HepG2 (cell line): ENCODE measurements around the gene POLE4. TPM values are rescaled to one million over a fixed set of nuclear protein-coding genes. Genes with fewer than 3 reads are reported as not detected.

Experiments
- ATAC-seq: fragments of 200-7000 bp; cut with Tn5 transposase; 3 replicates; pipeline ENCODE4 v1.9.1; 2020; ENCODE audit warnings: mild to moderate bottlenecking, moderate library complexity
- BruUV-seq: library from RNA; stranded (reverse); fragments of 400-500 nt; replicated peaks from 2 replicates; lab custom pipeline; 2021; lab: Mats Ljungman, UMichigan
- CTCF ChIA-PET: fragments of 300-600 bp; formaldehyde crosslinking; extraction: SDS; loops from one replicate; lab custom pipeline; 2021; ENCODE audit warnings: low total read pairs, inconsistent platforms, low intra/inter-chr PET ratio; lab: Yijun Ruan, JAX
- POLR2A ChIA-PET: fragments of 350-600 bp; sonication (Branson Sonifier 250); formaldehyde crosslinking; loops from one replicate; lab custom pipeline; 2020; ENCODE audit warnings: antibody characterized with exemption, inconsistent platforms; lab: Yijun Ruan, JAX
- DNase-seq: peaks from one replicate; pipeline ENCODE4 v3.0.0-alpha.2; 2015; ENCODE audit warnings: low spot score
- FAIRE-seq: peaks from 3 replicates; lab custom pipeline; 2011; peaks lifted over from hg19 to GRCh38; lab: Jason Lieb, UNC
- H2AFZ ChIP-seq: one replicate; pipeline ENCODE4 v1.6.1; 2011; ENCODE audit warnings: low read length, inconsistent platforms
- H3K27ac ChIP-seq: fragments of 300-600 bp; 3 replicates; pipeline ENCODE4 v1.8.0; 2011; ENCODE audit warnings: mixed run types, mild to moderate bottlenecking, mixed read lengths, low read length, inconsistent platforms; ENCODE audit not compliant: insufficient read depth; ENCODE audit errors: extremely low read length
- H3K27me3 ChIP-seq, 2 experiments: fragments of 200-600 bp in 1 of 2; 2 replicates in 1 of 2; 3 replicates in 1 of 2; pipeline versions ENCODE4 v1.6.0 to v1.8.0; 2011; ENCODE audit warnings: low read length in 2 of 2, mild to moderate bottlenecking in 2 of 2, moderate library complexity in 2 of 2, inconsistent platforms in 1 of 2; ENCODE audit not compliant: insufficient read depth in 2 of 2, control insufficient read depth in 1 of 2
- H3K36me3 ChIP-seq, 2 experiments: fragments of 200-600 bp in 1 of 2; replicated peaks in 1 of 2; 2 replicates in 1 of 2; 3 replicates in 1 of 2; pipeline versions ENCODE4 v1.5.1 to v1.8.0; 2011; ENCODE audit warnings: low read length in 2 of 2, inconsistent platforms in 1 of 2; ENCODE audit not compliant: insufficient read depth in 2 of 2, control insufficient read depth in 1 of 2
- H3K4me1 ChIP-seq: 2 replicates; pipeline ENCODE4 v1.5.1; 2012; ENCODE audit warnings: low read length, inconsistent platforms; ENCODE audit not compliant: insufficient read depth
- H3K4me2 ChIP-seq: 2 replicates; pipeline ENCODE4 v1.6.0; 2011; ENCODE audit warnings: low read depth, low read length, inconsistent platforms
- H3K4me3 ChIP-seq, 3 experiments: fragments of 200-600 bp in 1 of 3; sonication (generic), shearing (Covaris generic) in 1 of 3; replicated peaks in 1 of 3; 2 replicates each; pipeline ENCODE4 v1.5.1; 2011 to 2016; ENCODE audit warnings: low read length in 3 of 3, inconsistent platforms in 2 of 3, low read depth in 2 of 3, mild to moderate bottlenecking in 2 of 3, control low read depth in 1 of 3, mixed read lengths in 1 of 3; ENCODE audit not compliant: insufficient read depth in 1 of 3
- H3K79me2 ChIP-seq: one replicate; pipeline ENCODE4 v1.6.1; 2011; ENCODE audit warnings: low read length, inconsistent platforms; ENCODE audit not compliant: insufficient read depth
- H3K9ac ChIP-seq: 2 replicates; pipeline ENCODE4 v1.6.0; 2011; ENCODE audit warnings: mild to moderate bottlenecking, low read depth, low read length, inconsistent platforms; ENCODE audit not compliant: insufficient read depth
- H3K9me3 ChIP-seq: 2 replicates; pipeline ENCODE4 v1.5.1; 2012; ENCODE audit warnings: mild to moderate bottlenecking, low read length
- H4K20me1 ChIP-seq: 2 replicates; pipeline ENCODE4 v1.6.0; 2011; ENCODE audit warnings: inconsistent platforms, mild to moderate bottlenecking, low read length, moderate library complexity; ENCODE audit not compliant: insufficient read depth
- FOXO4 ChIP-seq: sonication (generic); formaldehyde crosslinking; conservative IDR thresholded peaks from 2 replicates; pipeline ENCODE4 v1.8.1; 2023; ENCODE audit warnings: missing genetic modification reagents
- MAFF ChIP-seq: IDR thresholded peaks from 2 replicates; pipeline ENCODE4 v1.6.1; 2011; ENCODE audit warnings: low read depth, low read length, improper control_type of control experiment
- NFE2L2 ChIP-seq: fragments of 150-350 bp; IDR thresholded peaks from 2 replicates; pipeline ENCODE4 v1.6.1; 2014; ENCODE audit warnings: low read length
- ZNF598 ChIP-seq: sonication (generic); formaldehyde crosslinking; IDR thresholded peaks from 2 replicates; pipeline ENCODE4 v1.5.1; 2020; ENCODE audit warnings: mild to moderate bottlenecking, missing genetic modification reagents, borderline replicate concordance
- WGBS: methylation state at CpG from one replicate; pipeline ENCODE4 v1.1.6; 2017; ENCODE audit warnings: low lambda C conversion rate; 5-methylcytosine and 5-hydroxymethylcytosine counted together
- in situ Hi-C: cut with HindIII; loops from 2 replicates; pipeline ENCODE4 v1.10.0; 2017; ENCODE audit warnings: low pct_unique_long_range_greater_than_20kb; ENCODE audit not compliant: extremely low pct_ligation_motif_present
- intact Hi-C: fragments of 100-400 bp; cut with micrococcal nuclease; formaldehyde crosslinking; loops from one replicate; pipeline ENCODE4 v1.10.0; 2022; ENCODE audit not compliant: unreplicated experiment
- polyA plus RNA-seq, 8 experiments: library from polyadenylated mRNA; depleted of rRNA in 3 of 8; stranded (reverse) in 7 of 8; unstranded in 1 of 8; fragments of >200 nt; fragmentation: Illumina TruSeq in 4 of 8; extraction: Trizol in 4 of 8; gene quantifications; 2 replicates each; pipeline versions ENCODE4 v1.2.1 to v1.2.3, GENCODE V29; 2011 to 2016; ENCODE audit warnings: low read depth in 4 of 8, missing spikeins in 1 of 8, mixed read lengths in 1 of 8; ENCODE audit not compliant: insufficient read depth in 1 of 8
- total RNA-seq, 5 experiments: library from RNA; depleted of rRNA; stranded (reverse); fragments of >200 nt; fragmentation: Illumina TruSeq; extraction: Trizol; gene quantifications; 2 replicates each; pipeline ENCODE4 v1.2.3, GENCODE V29; 2016; ENCODE audit warnings: low read depth in 1 of 5
- TF ChIP-seq, protein P1 (sequence below): sonication (generic); formaldehyde crosslinking; IDR thresholded peaks from 2 replicates; pipeline ENCODE4 v1.8.0; 2023; ENCODE audit warnings: mild to moderate bottlenecking, missing genetic modification reagents

The POLE4 gene
- total and polyA plus RNA-seq, 2 of the 13 experiments (the other 11 are each of a cell fraction or from before 2014, with no cell fraction given) = 106 to 116 TPM

GRCh38 chr2:74935975-74936391, 22.5 kb upstream of the POLE4 start:
- ATAC-seq = no peak
- no peak for DNase-seq
- H3K4me2 ChIP-seq = no peak overlapping the region
- POLR2A ChIA-PET = interaction anchor here (1.0 kb wide), 1 partner anchor 11 kb away, joined by 5 read pairs; no protein-coding TSS in a partner anchor
- intact Hi-C loops = no loop called here
- no peak overlapping the region for H3K4me3 ChIP-seq
- H3K4me1 ChIP-seq = peaks cover 62% of the 10 kb centered on the region
- CTCF ChIA-PET = no interaction called here
- no peaks in the 10 kb centered on the region for H4K20me1 ChIP-seq
- 98% methylated on average over 4 of the region's 4 CpGs for WGBS
- BruUV-seq = no TSS peak
- H2AFZ ChIP-seq = no peak overlapping the region
- H3K27ac ChIP-seq = no peak overlapping the region
- TF ChIP-seq ZNF598 (CRISPR knock-in tag) (0 out of 2 replicates have a peak, but pooled peaks have one; percentile 40), NFE2L2 (peak; percentile 42; the same call in 1 of the 2 replicates), FOXO4 (no peak), MAFF (no peak)
- TF ChIP-seq, protein P1, sequence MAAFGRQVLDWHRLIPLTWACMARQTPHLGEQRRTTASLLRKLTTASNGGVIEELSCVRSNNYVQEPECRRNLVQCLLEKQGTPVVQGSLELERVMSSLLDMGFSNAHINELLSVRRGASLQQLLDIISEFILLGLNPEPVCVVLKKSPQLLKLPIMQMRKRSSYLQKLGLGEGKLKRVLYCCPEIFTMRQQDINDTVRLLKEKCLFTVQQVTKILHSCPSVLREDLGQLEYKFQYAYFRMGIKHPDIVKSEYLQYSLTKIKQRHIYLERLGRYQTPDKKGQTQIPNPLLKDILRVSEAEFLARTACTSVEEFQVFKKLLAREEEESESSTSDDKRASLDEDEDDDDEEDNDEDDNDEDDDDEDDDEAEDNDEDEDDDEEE (CRISPR knock-in tag) = 0 out of 2 replicates have a peak, but pooled peaks have one; percentile 28
- TF ChIP-seq, all 625 proteins: peak for 3
- no peaks in the 10 kb centered on the region for H3K27me3 ChIP-seq
- in situ Hi-C loops = no loop called here
- peaks cover 3% of the 10 kb centered on the region for H3K79me2 ChIP-seq
- no peaks in the 10 kb centered on the region for H3K9me3 ChIP-seq
- peaks cover 10 to 22% of the 10 kb centered on the region in 2 experiments for H3K36me3 ChIP-seq
- FAIRE-seq = no peak
- H3K9ac ChIP-seq = no peak overlapping the region
